OCI-LY1 (cell line): ENCODE measurements around the gene MAP3K21.

Experiments used
- H2AFZ ChIP-seq: fragments of 200-600 bp; sonication (generic), shearing (Covaris generic); 2 replicates; pipeline ENCODE4 v1.6.0; 2014; ENCODE audit warnings: antibody characterized with exemption, mild to moderate bottlenecking, low read length
- H3F3A ChIP-seq: fragments of 200-600 bp; sonication (generic), shearing (Covaris generic); 2 replicates; pipeline ENCODE4 v1.6.0; 2014; ENCODE audit warnings: mild to moderate bottlenecking, antibody characterized with exemption, low read length, moderate library complexity; ENCODE audit not compliant: insufficient read depth
- H3K27ac ChIP-seq: fragments of 200-600 bp; sonication (generic); 2 replicates; pipeline ENCODE4 v1.5.1; 2014; ENCODE audit warnings: low read length, mixed run types, mild to moderate bottlenecking, low read depth; ENCODE audit not compliant: poor library complexity, severe bottlenecking
- H3K27me3 ChIP-seq: fragments of 200-600 bp; sonication (generic); 2 replicates; pipeline ENCODE4 v1.6.0; 2014; ENCODE audit warnings: antibody characterized with exemption, mild to moderate bottlenecking, low read length, moderate library complexity; ENCODE audit not compliant: insufficient read depth
- H3K36me3 ChIP-seq: fragments of 200-600 bp; sonication (generic); 2 replicates; pipeline ENCODE4 v1.6.1; 2014; ENCODE audit warnings: mild to moderate bottlenecking, antibody characterized with exemption, low read length, moderate library complexity, mixed read lengths; ENCODE audit not compliant: insufficient read depth
- H3K4me1 ChIP-seq: fragments of 200-600 bp; sonication (generic); 2 replicates; pipeline ENCODE4 v1.5.1; 2014; ENCODE audit warnings: mild to moderate bottlenecking, low read length, moderate library complexity; ENCODE audit not compliant: insufficient read depth, severe bottlenecking
- H3K4me2 ChIP-seq: fragments of 200-600 bp; sonication (generic), shearing (Covaris generic); 2 replicates; pipeline ENCODE4 v1.6.1; 2014; ENCODE audit warnings: low read length
- H3K4me3 ChIP-seq: fragments of 200-600 bp; sonication (generic); 2 replicates; pipeline ENCODE4 v1.5.1; 2014; ENCODE audit warnings: low read length, low read depth, mild to moderate bottlenecking, mixed read lengths; ENCODE audit not compliant: poor library complexity, severe bottlenecking
- H3K79me2 ChIP-seq: fragments of 200-600 bp; shearing (Covaris generic); 2 replicates; pipeline ENCODE4 v1.6.1; 2016; ENCODE audit warnings: mixed run types, low read length, mixed read lengths; ENCODE audit not compliant: insufficient read depth
- H3K9ac ChIP-seq: fragments of 200-600 bp; sonication (generic), shearing (Covaris generic); 2 replicates; pipeline ENCODE4 v1.6.1; 2014; ENCODE audit warnings: mild to moderate bottlenecking, low read length, mixed read lengths
- H3K9me2 ChIP-seq: fragments of 200-600 bp; sonication (generic), shearing (Covaris generic); 2 replicates; pipeline ENCODE4 v1.6.1; 2014; ENCODE audit warnings: low read depth, mild to moderate bottlenecking, low read length, mixed read lengths
- H3K9me3 ChIP-seq: fragments of 200-600 bp; shearing (Covaris generic); 2 replicates; pipeline ENCODE4 v1.6.1; 2014; ENCODE audit warnings: low read length, mixed read lengths
- H4K20me1 ChIP-seq: fragments of 200-600 bp; sonication (generic), shearing (Covaris generic); 2 replicates; pipeline ENCODE4 v1.6.0; 2016; ENCODE audit warnings: mild to moderate bottlenecking, low read length; ENCODE audit not compliant: insufficient read depth
- EZH2 ChIP-seq: fragments of 200-600 bp; sonication (generic), shearing (Covaris generic); IDR thresholded peaks from 2 replicates; pipeline ENCODE4 v1.8.0; 2017; ENCODE audit warnings: borderline replicate concordance, mixed run types, mild to moderate bottlenecking, antibody characterized with exemption, low read length, moderate library complexity, mixed read lengths
- TF ChIP-seq, protein P1 (sequence below): fragments of 200-600 bp; sonication (generic), shearing (Covaris generic); IDR thresholded peaks from 2 replicates; pipeline ENCODE4 v1.5.1; 2017; ENCODE audit warnings: mild to moderate bottlenecking, antibody characterized with exemption, low read length, moderate library complexity, mixed read lengths

Gene MAP3K21

DNA sequence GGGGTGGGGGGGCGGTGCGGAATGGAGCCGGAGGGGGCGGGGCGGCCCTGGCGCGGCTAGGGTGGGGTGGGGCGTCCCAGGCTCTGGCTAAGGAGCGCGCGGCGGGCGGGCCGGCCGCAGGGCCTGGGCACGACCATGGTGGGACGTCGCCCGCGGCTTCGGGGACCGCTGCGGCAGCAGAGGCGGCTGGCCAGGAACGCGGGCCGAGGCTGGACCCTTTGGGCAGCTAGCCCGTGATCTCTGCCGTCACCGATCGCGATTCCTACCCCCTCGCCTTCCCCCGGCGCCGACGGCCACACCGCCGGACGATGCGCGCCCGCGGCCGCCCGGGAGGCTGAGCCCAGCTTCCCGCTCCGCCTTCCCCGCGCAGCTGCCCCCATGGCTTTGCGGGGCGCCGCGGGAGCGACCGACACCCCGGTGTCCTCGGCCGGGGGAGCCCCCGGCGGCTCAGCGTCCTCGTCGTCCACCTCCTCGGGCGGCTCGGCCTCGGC lies at the start of gene MAP3K21:
TSS of gene MAP3K21 (plus strand) at position 74 of the 491 bp plus-strand sequence. CDS start at position 379, 305 bp downstream.
- no peaks in the 10 kb centered on the region; the same call in 1 of the 2 replicates for H3K36me3 ChIP-seq
- no peaks in the 10 kb centered on the region for H3K9me2 ChIP-seq
- peaks cover 6% of the 10 kb centered on the region for H3K4me1 ChIP-seq
- H3F3A ChIP-seq: no peaks in the 10 kb centered on the region
- H4K20me1 ChIP-seq: no peaks in the 10 kb centered on the region
- H3K9ac ChIP-seq: peak within 1 kb of the TSS; percentile 64
- no peaks in the 10 kb centered on the region for H3K9me3 ChIP-seq
- H3K79me2 ChIP-seq: no peaks in the 10 kb centered on the region
- peak within 1 kb of the TSS; percentile 91 for H3K4me2 ChIP-seq
- no peak within 1 kb of the TSS for H3K27ac ChIP-seq
- TF ChIP-seq, protein P1, sequence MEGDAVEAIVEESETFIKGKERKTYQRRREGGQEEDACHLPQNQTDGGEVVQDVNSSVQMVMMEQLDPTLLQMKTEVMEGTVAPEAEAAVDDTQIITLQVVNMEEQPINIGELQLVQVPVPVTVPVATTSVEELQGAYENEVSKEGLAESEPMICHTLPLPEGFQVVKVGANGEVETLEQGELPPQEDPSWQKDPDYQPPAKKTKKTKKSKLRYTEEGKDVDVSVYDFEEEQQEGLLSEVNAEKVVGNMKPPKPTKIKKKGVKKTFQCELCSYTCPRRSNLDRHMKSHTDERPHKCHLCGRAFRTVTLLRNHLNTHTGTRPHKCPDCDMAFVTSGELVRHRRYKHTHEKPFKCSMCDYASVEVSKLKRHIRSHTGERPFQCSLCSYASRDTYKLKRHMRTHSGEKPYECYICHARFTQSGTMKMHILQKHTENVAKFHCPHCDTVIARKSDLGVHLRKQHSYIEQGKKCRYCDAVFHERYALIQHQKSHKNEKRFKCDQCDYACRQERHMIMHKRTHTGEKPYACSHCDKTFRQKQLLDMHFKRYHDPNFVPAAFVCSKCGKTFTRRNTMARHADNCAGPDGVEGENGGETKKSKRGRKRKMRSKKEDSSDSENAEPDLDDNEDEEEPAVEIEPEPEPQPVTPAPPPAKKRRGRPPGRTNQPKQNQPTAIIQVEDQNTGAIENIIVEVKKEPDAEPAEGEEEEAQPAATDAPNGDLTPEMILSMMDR: no peak
- TF ChIP-seq EZH2: no peak
- peak within 1 kb of the TSS; percentile 74 for H3K4me3 ChIP-seq
- H3K27me3 ChIP-seq: no peaks in the 10 kb centered on the region
- H2AFZ ChIP-seq: peak within 1 kb of the TSS; percentile 25; the same call in 1 of the 2 replicates

DNA sequence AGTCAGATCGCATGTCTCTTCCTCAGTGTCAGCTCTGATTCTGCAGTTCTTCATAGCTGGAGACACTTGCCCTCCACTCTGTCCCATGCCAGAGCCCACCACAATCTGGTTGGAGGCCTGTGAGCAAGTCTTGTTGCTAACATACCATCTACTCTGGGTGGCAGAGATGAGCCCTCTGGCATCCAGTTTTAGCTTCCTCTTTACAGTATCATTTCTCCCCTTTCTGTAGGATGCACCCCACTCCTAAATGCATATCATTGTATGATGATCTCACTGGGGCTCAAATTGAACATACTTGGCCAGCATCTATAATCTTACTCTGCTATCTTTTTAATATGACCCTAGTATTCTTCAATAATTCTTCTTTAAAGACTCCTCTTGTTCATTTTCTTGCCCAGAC lies 48.9 kb upstream of the MAP3K21 start:
- H3K4me2 ChIP-seq: no peak overlapping the region
- no peak overlapping the region for H3K27ac ChIP-seq
- no peaks in the 10 kb centered on the region for H3F3A ChIP-seq
- no peaks in the 10 kb centered on the region for H3K9me2 ChIP-seq
- H3K4me1 ChIP-seq: peaks cover 14% of the 10 kb centered on the region
- H3K79me2 ChIP-seq: no peaks in the 10 kb centered on the region
- H2AFZ ChIP-seq: no peak overlapping the region
- H4K20me1 ChIP-seq: no peaks in the 10 kb centered on the region
- H3K9ac ChIP-seq: no peak overlapping the region
- TF ChIP-seq EZH2: no peak
- TF ChIP-seq, protein P1: no peak
- H3K36me3 ChIP-seq: no peaks in the 10 kb centered on the region
- H3K4me3 ChIP-seq: no peak overlapping the region
- H3K9me3 ChIP-seq: no peaks in the 10 kb centered on the region
- no peaks in the 10 kb centered on the region for H3K27me3 ChIP-seq

DNA sequence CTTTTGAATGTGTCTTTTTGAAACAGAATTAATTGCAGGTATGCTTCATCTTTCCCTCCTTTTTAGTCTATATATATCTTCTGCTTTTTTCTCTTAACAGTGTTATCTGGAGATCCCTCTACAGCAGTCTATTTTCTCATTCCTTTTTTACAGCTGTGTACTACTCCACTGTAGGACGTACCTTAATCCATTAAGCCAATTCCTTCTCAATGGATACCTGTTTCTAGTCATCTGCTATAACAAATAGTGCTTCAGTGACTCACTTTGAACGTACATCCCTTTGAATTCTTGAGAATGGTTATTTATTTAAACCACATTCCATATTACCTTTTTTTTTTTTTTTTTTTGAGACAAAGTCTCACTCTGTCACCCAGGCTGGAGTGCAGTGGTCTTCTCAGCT lies 47.6 kb upstream of the MAP3K21 start:
- Histone ChIP-seq H3K9me3 (no peaks in the 10 kb centered on the region), H2AFZ (no peak overlapping the region), H4K20me1 (no peaks in the 10 kb centered on the region), H3K27me3 (no peaks in the 10 kb centered on the region), H3K9me2 (no peaks in the 10 kb centered on the region), H3K27ac (no peak overlapping the region), H3K4me1 (peaks cover 14% of the 10 kb centered on the region), H3K9ac (no peak overlapping the region), H3K79me2 (no peaks in the 10 kb centered on the region), H3K4me2 (no peak overlapping the region), H3F3A (no peaks in the 10 kb centered on the region), H3K4me3 (no peak overlapping the region), H3K36me3 (no peaks in the 10 kb centered on the region)
- TF ChIP-seq, protein P1: no peak
- TF ChIP-seq EZH2: no peak
